Thyroid gland (tissue), 4 donors: Measurements from ENCODE around the gene RGN. TPM values are rescaled to one million over a fixed set of nuclear protein-coding genes. Genes with fewer than 3 reads are reported as not detected.

Source experiments
- DNase-seq, 2 donors: peaks; one replicate each; pipeline ENCODE4 v3.0.0-alpha.2; 2019
- H3K27ac ChIP-seq, 3 donors: fragments of 200-600 bp; sonication (generic); 1 replicate in 2 of 3; 2 replicates in 1 of 3; pipeline ENCODE4 v1.5.1; 2016 to 2019; ENCODE audit warnings: mild to moderate bottlenecking in 1 of 3, moderate library complexity in 1 of 3
- H3K27me3 ChIP-seq: fragments of 200-600 bp; sonication (generic); one replicate; pipeline ENCODE4 v1.5.1; 2019
- H3K36me3 ChIP-seq, 2 donors: fragments of 200-600 bp; sonication (generic); one replicate each; pipeline ENCODE4 v1.5.1; 2016 to 2019
- H3K4me1 ChIP-seq, 2 donors: fragments of 200-600 bp; sonication (generic); one replicate each; pipeline ENCODE4 v1.5.1; 2017 to 2019
- H3K4me3 ChIP-seq, 3 donors: fragments of 200-600 bp; sonication (generic); replicated peaks in 1 of 3; 1 replicate in 2 of 3; 2 replicates in 1 of 3; pipeline ENCODE4 v1.5.1; 2016; ENCODE audit warnings: mild to moderate bottlenecking in 1 of 3
- H3K9me3 ChIP-seq: fragments of 200-600 bp; sonication (generic); one replicate; pipeline ENCODE4 v1.5.1; 2017
- POLR2A ChIP-seq, 2 donors: fragments of 450-650 bp; IDR thresholded peaks; one replicate each; pipeline ENCODE4 v1.6.1; 2017; ENCODE audit warnings: antibody characterized with exemption in 2 of 2, mild to moderate bottlenecking in 2 of 2, moderate library complexity in 1 of 2
- WGBS, 2 donors: methylation state at CpG; one replicate each; pipeline ENCODE4 v1.1.5; 2017; 5-methylcytosine and 5-hydroxymethylcytosine counted together
- intact Hi-C: fragments of 100-400 bp; cut with DNase I; formaldehyde crosslinking; loops from one replicate; pipeline ENCODE4 v1.15.1; 2023
- total RNA-seq, 4 donors: library from RNA; depleted of rRNA; stranded (reverse); fragments of >200 nt; gene quantifications; one replicate each; pipeline ENCODE4 v1.2.3, GENCODE V29; 2016
- TF ChIP-seq, protein P1 (sequence below), 6 experiments: fragments of 200-600 bp in 3 of 6; fragments of 450-650 bp in 3 of 6; sonication (generic) in 3 of 6; IDR thresholded peaks; one replicate each; pipeline ENCODE4 v1.5.1; 2016 to 2019; ENCODE audit warnings: antibody characterized with exemption in 6 of 6, mild to moderate bottlenecking in 2 of 6, inconsistent platforms in 1 of 6, moderate library complexity in 1 of 6

RGN gene
- total RNA-seq, 4 donors from 2014 or later: 19.6 to 29.6 (median 22.0) TPM

DNA sequence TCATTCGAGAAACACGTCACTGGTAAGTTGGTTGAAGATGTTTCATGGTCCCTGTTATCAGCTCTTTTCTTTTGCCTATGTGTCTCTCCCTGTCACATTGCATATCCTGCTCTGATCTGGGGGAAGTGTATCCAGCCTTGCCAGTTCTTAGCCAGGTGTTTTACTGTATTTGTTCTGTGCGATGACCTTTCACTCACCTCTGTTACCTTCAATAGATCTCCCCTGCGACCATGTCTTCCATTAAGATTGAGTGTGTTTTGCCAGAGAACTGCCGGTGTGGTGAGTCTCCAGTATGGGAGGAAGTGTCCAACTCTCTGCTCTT is 2.6 kb downstream of the RGN start:
- intact Hi-C loops: no loop called here
- no peaks in the 10 kb centered on the region for H3K9me3 ChIP-seq
- 78 to 82% methylated on average over 5 of the region's 5 CpGs for WGBS, 2 donors
- H3K27ac ChIP-seq: no peak overlapping the region
- DNase-seq: no peak
- no peaks in the 10 kb centered on the region for H3K4me1 ChIP-seq
- no peak overlapping the region for H3K4me3 ChIP-seq
- H3K27me3 ChIP-seq: no peaks in the 10 kb centered on the region
- H3K36me3 ChIP-seq: no peaks in the 10 kb centered on the region
- TF ChIP-seq, protein P1, sequence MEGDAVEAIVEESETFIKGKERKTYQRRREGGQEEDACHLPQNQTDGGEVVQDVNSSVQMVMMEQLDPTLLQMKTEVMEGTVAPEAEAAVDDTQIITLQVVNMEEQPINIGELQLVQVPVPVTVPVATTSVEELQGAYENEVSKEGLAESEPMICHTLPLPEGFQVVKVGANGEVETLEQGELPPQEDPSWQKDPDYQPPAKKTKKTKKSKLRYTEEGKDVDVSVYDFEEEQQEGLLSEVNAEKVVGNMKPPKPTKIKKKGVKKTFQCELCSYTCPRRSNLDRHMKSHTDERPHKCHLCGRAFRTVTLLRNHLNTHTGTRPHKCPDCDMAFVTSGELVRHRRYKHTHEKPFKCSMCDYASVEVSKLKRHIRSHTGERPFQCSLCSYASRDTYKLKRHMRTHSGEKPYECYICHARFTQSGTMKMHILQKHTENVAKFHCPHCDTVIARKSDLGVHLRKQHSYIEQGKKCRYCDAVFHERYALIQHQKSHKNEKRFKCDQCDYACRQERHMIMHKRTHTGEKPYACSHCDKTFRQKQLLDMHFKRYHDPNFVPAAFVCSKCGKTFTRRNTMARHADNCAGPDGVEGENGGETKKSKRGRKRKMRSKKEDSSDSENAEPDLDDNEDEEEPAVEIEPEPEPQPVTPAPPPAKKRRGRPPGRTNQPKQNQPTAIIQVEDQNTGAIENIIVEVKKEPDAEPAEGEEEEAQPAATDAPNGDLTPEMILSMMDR (IDR thresholded peaks at IDR 0.05): no peak
- no peak for TF ChIP-seq POLR2A (IDR thresholded peaks at IDR 0.05)

DNA sequence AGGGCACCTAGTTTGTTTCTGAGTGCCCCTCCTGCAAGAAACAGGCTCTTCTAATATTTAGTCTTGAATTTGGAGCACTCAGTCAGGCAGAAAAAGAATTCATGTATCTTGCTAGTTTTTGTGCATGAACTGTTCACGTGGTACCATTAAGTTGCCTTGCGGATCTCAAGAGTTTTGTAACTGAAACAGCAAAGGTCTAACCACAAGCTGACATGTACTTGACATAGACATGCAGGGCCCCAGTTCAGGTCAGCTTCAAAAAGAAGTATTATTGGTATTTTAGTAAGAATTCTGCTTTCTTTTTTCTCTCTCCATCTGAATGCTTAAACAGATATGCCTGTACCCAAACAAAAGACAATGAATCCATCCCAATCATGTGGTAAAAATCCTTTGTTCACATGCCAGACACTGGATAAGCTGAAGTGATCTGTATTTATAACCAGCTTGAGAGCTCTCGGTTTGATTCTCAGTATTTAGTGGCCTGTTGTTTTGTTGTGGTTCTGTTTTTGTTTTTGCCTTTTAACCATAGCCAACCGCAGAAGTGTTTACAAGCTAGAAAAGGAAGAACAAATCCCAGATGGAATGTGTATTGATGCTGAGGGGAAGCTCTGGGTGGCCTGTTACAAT is 13.0 kb downstream of the RGN start:
- DNase-seq: peak; percentile 8 to 9
- Histone ChIP-seq H3K27ac (peak overlapping the region; percentile 25 to 73 (median 50)), H3K9me3 (no peaks in the 10 kb centered on the region), H3K27me3 (no peaks in the 10 kb centered on the region), H3K36me3 (no peaks in the 10 kb centered on the region), H3K4me3 (no peak overlapping the region), H3K4me1 (peaks cover 0 to 16% of the 10 kb centered on the region in 2 donors)
- intact Hi-C loops: no loop called here
- TF ChIP-seq POLR2A (IDR thresholded peaks at IDR 0.05): no peak
- TF ChIP-seq, protein P1 (IDR thresholded peaks at IDR 0.05): no peak
- WGBS, 2 donors: 11 to 16% methylated on average over 3 to 4 of the region's 4 CpGs

DNA sequence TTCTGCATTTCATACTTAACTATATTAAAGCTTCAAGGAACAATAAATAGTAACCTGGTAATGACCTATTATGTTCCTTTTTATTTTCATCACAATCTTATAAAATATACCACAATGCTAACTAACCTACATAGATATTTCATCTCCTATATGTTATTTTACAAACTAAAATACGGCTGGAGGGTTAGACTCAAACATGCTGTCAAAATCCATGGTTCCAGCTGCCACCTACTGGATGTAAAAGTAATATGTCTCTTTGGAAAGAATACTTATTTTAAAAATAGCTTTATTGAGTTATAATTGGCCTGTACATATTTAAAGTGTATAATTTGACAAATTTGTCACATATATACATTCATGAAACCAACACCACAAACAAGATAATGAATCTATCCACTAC is 15.0 kb downstream of the RGN start:
- TF ChIP-seq POLR2A (IDR thresholded peaks at IDR 0.05): no peak
- TF ChIP-seq, protein P1 (IDR thresholded peaks at IDR 0.05): peak in 4 of 6 experiments; percentile 33 to 56 (median 46)
- no peaks in the 10 kb centered on the region for H3K36me3 ChIP-seq
- no peak for DNase-seq
- H3K4me1 ChIP-seq: peaks cover 0 to 16% of the 10 kb centered on the region in 2 donors
- H3K4me3 ChIP-seq: no peak overlapping the region
- H3K27me3 ChIP-seq: no peaks in the 10 kb centered on the region
- WGBS, 2 donors: 0 to 6% methylated on average over 1 of the region's 1 CpG
- intact Hi-C loops: no loop called here
- H3K9me3 ChIP-seq: no peaks in the 10 kb centered on the region
- no peak overlapping the region for H3K27ac ChIP-seq

DNA sequence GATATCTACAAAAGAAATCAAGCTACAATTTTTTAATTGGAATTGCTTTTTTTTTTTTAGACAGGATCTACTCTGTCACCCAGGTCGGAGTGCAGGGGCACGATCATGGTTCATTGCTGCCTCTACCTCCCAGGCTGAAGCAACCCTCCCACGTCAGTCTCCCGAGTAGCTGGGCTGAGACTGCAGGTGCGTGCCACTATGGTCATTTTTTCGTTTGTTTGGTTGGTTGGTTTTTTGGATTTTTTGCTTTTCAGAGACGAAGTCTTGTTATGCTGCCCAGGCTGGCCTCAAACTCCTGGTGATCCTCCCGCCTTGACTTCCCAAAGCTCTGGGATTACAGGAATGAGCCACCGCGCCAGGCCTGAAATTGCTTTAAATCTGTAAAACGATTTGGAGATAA is 15.6 kb downstream of the RGN start:
- Histone ChIP-seq H3K9me3 (no peaks in the 10 kb centered on the region), H3K4me3 (no peak overlapping the region), H3K36me3 (no peaks in the 10 kb centered on the region), H3K27me3 (no peaks in the 10 kb centered on the region), H3K4me1 (peaks cover 0 to 16% of the 10 kb centered on the region in 2 donors), H3K27ac (no peak overlapping the region)
- TF ChIP-seq, protein P1 (IDR thresholded peaks at IDR 0.05): no peak
- TF ChIP-seq POLR2A (IDR thresholded peaks at IDR 0.05): no peak
- WGBS, 2 donors: 92 to 94% methylated on average over 11 of the region's 11 CpGs
- DNase-seq: no peak
- intact Hi-C loops: no loop called here

DNA sequence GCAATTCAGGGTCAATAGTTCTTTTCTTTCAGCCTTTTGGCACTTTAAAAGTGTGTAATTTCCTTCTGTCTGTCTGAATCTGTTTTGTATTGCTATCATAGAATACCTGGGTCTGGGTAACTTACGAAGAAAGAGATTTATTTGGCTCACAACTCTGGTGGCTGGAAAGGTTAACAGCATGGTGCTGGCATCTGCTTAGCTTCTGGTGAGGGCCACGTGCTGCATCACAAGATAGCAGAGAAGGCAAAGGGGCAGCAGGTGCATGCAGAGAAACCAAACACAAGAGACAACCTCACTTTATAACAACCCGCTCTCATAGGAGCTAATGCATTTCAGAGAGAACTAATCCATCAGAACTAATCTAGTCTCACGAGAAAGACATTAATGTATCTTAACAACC is 18.8 kb downstream of the RGN start:
- Histone ChIP-seq H3K27ac (no peak overlapping the region), H3K9me3 (no peaks in the 10 kb centered on the region), H3K36me3 (no peaks in the 10 kb centered on the region), H3K4me1 (peaks cover 0 to 3% of the 10 kb centered on the region in 2 donors), H3K4me3 (no peak overlapping the region), H3K27me3 (no peaks in the 10 kb centered on the region)
- TF ChIP-seq, protein P1 (IDR thresholded peaks at IDR 0.05): no peak
- TF ChIP-seq POLR2A (IDR thresholded peaks at IDR 0.05): no peak
- WGBS, 2 donors: 88 to 93% methylated on average over 4 of the region's 4 CpGs
- intact Hi-C loops: no loop called here
- no peak for DNase-seq
